ENCODE data around the gene PARVB.
A peak's percentile ranks its signal among the peaks of the same experiment; 100 is the strongest.

The PARVB gene

GRCh38 chr22:44098021-44098739, 74.1 kb downstream of the PARVB start:
- TF ChIP-seq ZXDB (tag by site-specific recombination; IDR thresholded peaks at IDR 0.05) (no peak), ZBTB6 (tag by site-specific recombination; IDR thresholded peaks at IDR 0.05) (no peak), ZNF530 (tag by site-specific recombination; IDR thresholded peaks at IDR 0.05; ENCODE audit: low read depth) (no peak), ZNF37A (tag by site-specific recombination; IDR thresholded peaks at IDR 0.05) (no peak), ZNF2 (tag by site-specific recombination; IDR thresholded peaks at IDR 0.05) (no peak), ZNF777 (tag by site-specific recombination; IDR thresholded peaks at IDR 0.05; ENCODE audit: borderline replicate concordance) (no peak), REST (tag by site-specific recombination; IDR thresholded peaks at IDR 0.05) (no peak), ZNF521 (tag by site-specific recombination; IDR thresholded peaks at IDR 0.05) (no peak), ZNF747 (tag by site-specific recombination; IDR thresholded peaks at IDR 0.05) (no peak), ZNF785 (tag by site-specific recombination; IDR thresholded peaks at IDR 0.05) (0 out of 2 replicates have a peak, but pooled peaks have one; percentile 13), ZFP37 (tag by site-specific recombination; IDR thresholded peaks at IDR 0.05) (no peak), SETDB1 (IDR thresholded peaks at IDR 0.05; ENCODE audit: insufficient read length, low read length) (no peak), ZNF660 (tag by site-specific recombination; IDR thresholded peaks at IDR 0.05) (no peak), ZIC2 (tag by site-specific recombination; IDR thresholded peaks at IDR 0.05) (peak; percentile 32; the same call in 1 of the 2 replicates), SCRT2 (tag by site-specific recombination; IDR thresholded peaks at IDR 0.05) (no peak), HOXA7 (CRISPR knock-in tag; IDR thresholded peaks at IDR 0.05; ENCODE audit: borderline replicate concordance) (no peak)
- TF ChIP-seq, protein P1, sequence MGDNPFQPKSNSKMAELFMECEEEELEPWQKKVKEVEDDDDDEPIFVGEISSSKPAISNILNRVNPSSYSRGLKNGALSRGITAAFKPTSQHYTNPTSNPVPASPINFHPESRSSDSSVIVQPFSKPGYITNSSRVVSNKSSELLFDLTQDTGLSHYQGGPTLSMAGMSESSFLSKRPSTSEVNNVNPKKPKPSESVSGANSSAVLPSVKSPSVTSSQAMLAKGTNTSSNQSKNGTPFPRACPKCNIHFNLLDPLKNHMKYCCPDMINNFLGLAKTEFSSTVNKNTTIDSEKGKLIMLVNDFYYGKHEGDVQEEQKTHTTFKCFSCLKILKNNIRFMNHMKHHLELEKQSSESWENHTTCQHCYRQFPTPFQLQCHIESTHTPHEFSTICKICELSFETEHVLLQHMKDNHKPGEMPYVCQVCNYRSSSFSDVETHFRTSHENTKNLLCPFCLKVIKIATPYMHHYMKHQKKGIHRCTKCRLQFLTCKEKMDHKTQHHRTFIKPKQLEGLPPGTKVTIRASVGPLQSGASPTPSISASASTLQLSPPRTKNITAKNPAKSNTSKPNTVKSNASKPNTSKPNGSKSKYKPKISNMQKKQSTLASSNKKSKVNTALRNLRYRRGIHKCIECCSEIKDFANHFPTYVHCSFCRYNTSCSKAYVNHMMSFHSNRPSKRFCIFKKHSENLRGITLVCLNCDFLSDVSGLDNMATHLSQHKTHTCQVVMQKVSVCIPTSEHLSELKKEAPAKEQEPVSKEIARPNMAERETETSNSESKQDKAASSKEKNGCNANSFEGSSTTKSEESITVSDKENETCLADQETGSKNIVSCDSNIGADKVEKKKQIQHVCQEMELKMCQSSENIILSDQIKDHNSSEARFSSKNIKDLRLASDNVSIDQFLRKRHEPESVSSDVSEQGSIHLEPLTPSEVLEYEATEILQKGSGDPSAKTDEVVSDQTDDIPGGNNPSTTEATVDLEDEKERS (tag by site-specific recombination; IDR thresholded peaks at IDR 0.05), result no peak

More at GRCh38 chr22:44098021-44098739, 74.1 kb downstream of the PARVB start:
- Histone ChIP-seq H3K4me1 (ENCODE audit: control insufficient read depth, insufficient read depth, low read length) (no peaks in the 10 kb centered on the region), H3K9me3 (ENCODE audit: control insufficient read depth, insufficient read depth, low read depth, low read length) (no peaks in the 10 kb centered on the region), H3K36me3 (ENCODE audit: control insufficient read depth in 2 of 2, insufficient read depth in 1 of 2, low read length in 2 of 2) (peaks cover 0 to 23% of the 10 kb centered on the region in 2 experiments; a peak in 1 of 3 replicates), H3K27ac (ENCODE audit: extremely low read depth, low read depth, low read length) (no peak overlapping the region), H3K4me3 (ENCODE audit: low read depth, low read length) (no peak overlapping the region)
- CTCF ChIA-PET, result interaction anchor here (0.7 to 1.2 kb wide), 3 partner anchors 12 to 105 kb away, joined by 3 to 5 read pairs (median 3); no protein-coding TSS in a partner anchor
- POLR2A ChIA-PET, result no interaction called here

All from HEK293 (cell line).